Spleen (tissue), 11 donors: ENCODE measurements around the gene ATR. TPM values are rescaled to one million over a fixed set of nuclear protein-coding genes. Genes with fewer than 3 reads are reported as not detected.

Experiments
- DNase-seq: peaks from one replicate; pipeline ENCODE4 v3.0.0-alpha.2; 2020
- H3K27ac ChIP-seq, 8 donors: fragments of 200-600 bp; sonication (generic) in 7 of 8; 1 replicate in 4 of 8; 2 replicates in 4 of 8; pipeline versions ENCODE4 v1.5.0 to v1.8.0; 2016 to 2021; ENCODE audit warnings: inconsistent platforms in 4 of 8, mild to moderate bottlenecking in 4 of 8, moderate library complexity in 1 of 8
- H3K27me3 ChIP-seq, 7 donors: fragments of 200-600 bp; sonication (generic) in 6 of 7; replicated peaks in 1 of 7; 1 replicate in 4 of 7; 2 replicates in 3 of 7; pipeline versions ENCODE4 v1.5.0 to v1.8.0; 2016 to 2021; ENCODE audit warnings: inconsistent platforms in 3 of 7, mild to moderate bottlenecking in 1 of 7
- H3K36me3 ChIP-seq, 6 donors: fragments of 200-600 bp; sonication (generic) in 5 of 6; 1 replicate in 4 of 6; 2 replicates in 2 of 6; pipeline versions ENCODE4 v1.5.0 to v1.8.0; 2016 to 2021; ENCODE audit warnings: inconsistent platforms in 2 of 6
- H3K4me1 ChIP-seq, 6 donors: fragments of 200-600 bp; sonication (generic) in 5 of 6; 1 replicate in 3 of 6; 2 replicates in 3 of 6; pipeline versions ENCODE4 v1.5.0 to v1.8.0; 2016 to 2021; ENCODE audit warnings: inconsistent platforms in 3 of 6
- H3K4me3 ChIP-seq, 8 donors: fragments of 200-600 bp; sonication (generic) in 7 of 8; 1 replicate in 4 of 8; 2 replicates in 4 of 8; pipeline versions ENCODE4 v1.5.0 to v1.8.0; 2016 to 2021; ENCODE audit warnings: inconsistent platforms in 4 of 8, mild to moderate bottlenecking in 4 of 8, moderate library complexity in 2 of 8
- H3K9me3 ChIP-seq, 8 donors: fragments of 200-600 bp; sonication (generic) in 7 of 8; 1 replicate in 4 of 8; 2 replicates in 4 of 8; pipeline versions ENCODE4 v1.5.0 to v1.8.0; 2016 to 2021; ENCODE audit warnings: inconsistent platforms in 4 of 8
- CTCF ChIP-seq, 11 experiments: fragments of 200-600 bp in 7 of 11; fragments of 450-650 bp in 4 of 11; sonication (generic) in 4 of 11; IDR thresholded peaks in 8 of 11; conservative IDR thresholded peaks in 3 of 11; 1 replicate in 7 of 11; 2 replicates in 4 of 11; pipeline versions ENCODE4 v1.4.0 to v1.8.0; 2016 to 2021; ENCODE audit warnings: antibody characterized with exemption in 11 of 11, inconsistent platforms in 4 of 11, mild to moderate bottlenecking in 1 of 11
- POLR2A ChIP-seq, 3 donors: fragments of 450-650 bp; IDR thresholded peaks; one replicate each; pipeline ENCODE4 v1.5.1; 2017; ENCODE audit warnings: antibody characterized with exemption in 3 of 3, mild to moderate bottlenecking in 1 of 3
- POLR2AphosphoS5 ChIP-seq, 3 donors: sonication (generic); formaldehyde crosslinking; IDR thresholded peaks; one replicate each; pipeline ENCODE4 v1.5.1; 2017; ENCODE audit warnings: antibody characterized with exemption in 3 of 3
- WGBS, 5 donors: extraction: QIAGEN DNeasy Blood & Tissue Kit in 3 of 5; methylation state at CpG; one replicate each; pipeline versions ENCODE4 v1.1.5 to v1.1.7; 2013 to 2018; 5-methylcytosine and 5-hydroxymethylcytosine counted together
- intact Hi-C: fragments of 100-400 bp; cut with DNase I; formaldehyde crosslinking; loops from one replicate; pipeline ENCODE4 v1.15.0; 2023; ENCODE audit warnings: low total_unique reads
- polyA plus RNA-seq, 3 donors: library from polyadenylated mRNA; stranded (reverse); fragments of 200-250 nt; gene quantifications; one replicate each; pipeline ENCODE4 v1.2.1, GENCODE V29; 2013
- total RNA-seq, 7 donors: library from RNA; depleted of rRNA in 3 of 7; stranded (reverse); fragments of >200 nt in 3 of 7; fragmentation: NEBNext Ultra II Directional in 4 of 7; extraction: Animal tissue kit (Norgen Biotek cat#: 25700) in 4 of 7; gene quantifications; one replicate each; pipeline versions ENCODE4 v1.1.0 to v1.2.1, GENCODE V29; 2016 to 2021
- donor health status: healthy with polysubstance abuse.
- donor health status: DM: no; HTN: no; CAD: no; lungs with moderate emphysema.
- donor health status: DM: no; HTN: no; CAD: no.
- donor health status: Bipolar disorder and iron deficiency.
- donor health status: healthy.
- donor health status: DM: no; HTN: no; CAD: no.
- donor health status: DM: yes; HTN: yes; CAD: no.

The ATR gene
- total and polyA plus RNA-seq, 10 donors, result 18.4 to 64.0 (median 37.8) TPM

DNA sequence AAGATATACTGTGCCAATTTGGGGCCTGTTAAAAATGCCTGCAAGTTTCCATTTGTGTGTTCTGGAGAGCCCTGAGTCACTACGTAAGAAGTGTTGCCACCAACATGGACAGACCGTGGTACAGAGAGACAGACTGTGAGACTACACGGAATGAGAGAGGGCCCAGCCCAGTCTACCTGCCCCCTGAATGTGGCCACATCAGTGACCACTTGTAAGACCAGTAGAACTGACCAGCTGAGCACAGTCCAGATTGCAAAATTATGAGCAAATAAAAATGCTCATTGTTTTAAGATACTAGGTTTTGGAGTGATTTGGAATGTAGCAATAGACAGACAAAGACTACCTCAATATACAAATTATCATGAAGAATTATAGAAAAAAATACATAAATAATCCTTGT, 42.0 kb downstream of the ATR start:
- intact Hi-C loops, result no loop called here
- TF ChIP-seq CTCF (IDR thresholded peaks at IDR 0.05 in 8 of 11, conservative IDR thresholded peaks at IDR 0.05 in 3 of 11) (no peak), POLR2AphosphoS5 (IDR thresholded peaks at IDR 0.05) (no peak), POLR2A (IDR thresholded peaks at IDR 0.05) (no peak)
- Histone ChIP-seq H3K4me1 (no peaks in the 10 kb centered on the region), H3K36me3 (peaks cover 4 to 91% (median 55%) of the 10 kb centered on the region in 6 donors), H3K4me3 (no peak overlapping the region), H3K27ac (no peak overlapping the region), H3K9me3 (no peaks in the 10 kb centered on the region), H3K27me3 (no peaks in the 10 kb centered on the region)
- 96 to 100% (median 98%) methylated on average over 3 of the region's 3 CpGs for WGBS, 5 donors
- no peak for DNase-seq

GRCh38 chr3:142534543-142534942, 44.0 kb downstream of the ATR start:
- WGBS, 5 donors, result 92 to 98% (median 96%) methylated on average over 2 of the region's 2 CpGs
- Histone ChIP-seq H3K36me3 (peaks cover 4 to 84% (median 53%) of the 10 kb centered on the region in 6 donors), H3K4me1 (no peaks in the 10 kb centered on the region), H3K27ac (no peak overlapping the region), H3K27me3 (no peaks in the 10 kb centered on the region), H3K4me3 (no peak overlapping the region), H3K9me3 (no peaks in the 10 kb centered on the region)
- no peak for DNase-seq
- TF ChIP-seq POLR2AphosphoS5 (IDR thresholded peaks at IDR 0.05) (no peak), CTCF (IDR thresholded peaks at IDR 0.05 in 8 of 11, conservative IDR thresholded peaks at IDR 0.05 in 3 of 11) (no peak), POLR2A (IDR thresholded peaks at IDR 0.05) (no peak)
- intact Hi-C loops, result no loop called here

DNA sequence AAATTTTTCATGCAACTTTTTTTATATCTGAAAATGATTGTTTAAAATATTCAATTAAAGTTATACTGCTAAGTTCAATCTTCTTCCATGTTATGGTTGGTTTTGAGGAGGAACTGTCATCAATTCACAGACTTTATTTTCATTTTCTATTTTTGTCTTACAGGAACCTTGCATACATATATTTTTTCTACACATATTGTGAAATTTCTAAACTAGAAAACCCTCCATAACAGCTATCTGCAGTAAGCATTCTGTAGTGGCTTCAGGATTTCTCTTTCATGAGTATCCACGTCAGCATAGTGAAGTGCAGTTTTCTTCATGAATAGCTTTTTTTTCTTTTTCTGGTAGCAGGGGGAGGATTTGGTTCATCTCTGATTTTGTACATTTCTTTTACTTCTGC, 48.2 kb downstream of the ATR start:
- H3K4me3 ChIP-seq, result no peak overlapping the region
- no peak for DNase-seq
- 64 to 79% (median 75%) methylated on average over 1 of the region's 1 CpG for WGBS, 5 donors
- no peak for TF ChIP-seq POLR2AphosphoS5 (IDR thresholded peaks at IDR 0.05)
- TF ChIP-seq CTCF (IDR thresholded peaks at IDR 0.05 in 8 of 11, conservative IDR thresholded peaks at IDR 0.05 in 3 of 11), result no peak
- no peak for TF ChIP-seq POLR2A (IDR thresholded peaks at IDR 0.05)
- no peaks in the 10 kb centered on the region for H3K9me3 ChIP-seq
- peaks cover 4 to 47% (median 34%) of the 10 kb centered on the region in 6 donors for H3K36me3 ChIP-seq
- H3K27ac ChIP-seq, result no peak overlapping the region
- intact Hi-C loops, result no loop called here
- no peaks in the 10 kb centered on the region for H3K27me3 ChIP-seq
- no peaks in the 10 kb centered on the region for H3K4me1 ChIP-seq

DNA sequence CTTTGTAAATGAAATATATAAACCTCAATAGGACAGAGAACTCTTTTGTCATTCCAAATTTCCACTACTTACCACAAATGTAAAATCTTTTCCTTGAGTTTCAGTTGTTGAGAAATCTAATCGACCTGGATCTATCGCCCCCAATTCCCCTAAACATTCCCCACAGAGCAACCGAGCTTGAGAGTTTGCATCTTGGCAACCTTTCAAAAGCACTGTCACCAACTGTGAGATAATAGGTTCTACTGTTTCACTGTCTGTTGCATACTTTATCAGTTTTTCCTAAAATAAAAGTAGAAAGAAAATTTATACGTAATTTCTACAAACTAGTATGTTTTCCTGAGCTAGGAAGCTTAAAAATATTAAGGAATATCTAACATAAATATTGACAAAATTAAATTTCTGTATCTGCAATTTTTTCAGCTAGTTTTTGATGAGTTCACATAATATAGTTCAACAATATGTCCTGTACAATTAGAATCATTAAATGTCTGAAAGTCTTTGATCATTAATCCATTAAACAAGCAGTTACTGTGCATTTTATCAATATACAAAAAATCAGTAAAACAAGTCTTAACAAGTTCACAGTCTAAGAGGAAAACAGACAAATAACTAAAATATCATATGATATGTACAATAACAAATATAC, 54.5 kb downstream of the ATR start:
- TF ChIP-seq POLR2A (IDR thresholded peaks at IDR 0.05), result no peak
- no peak for TF ChIP-seq POLR2AphosphoS5 (IDR thresholded peaks at IDR 0.05)
- TF ChIP-seq CTCF (IDR thresholded peaks at IDR 0.05 in 8 of 11, conservative IDR thresholded peaks at IDR 0.05 in 3 of 11), result no peak
- Histone ChIP-seq H3K27ac (no peak overlapping the region), H3K36me3 (peaks cover 0 to 57% (median 25%) of the 10 kb centered on the region in 6 donors), H3K4me3 (no peak overlapping the region), H3K27me3 (no peaks in the 10 kb centered on the region), H3K4me1 (no peaks in the 10 kb centered on the region), H3K9me3 (peaks cover 0 to 7% (median 0%) of the 10 kb centered on the region in 8 donors)
- intact Hi-C loops, result no loop called here
- DNase-seq, result no peak
- WGBS, 5 donors, result 91 to 95% (median 93%) methylated on average over 4 of the region's 4 CpGs
